ENCODE data around the gene SPATA18. TPM values are rescaled to one million over a fixed set of nuclear protein-coding genes. Genes with fewer than 3 reads are reported as not detected.

SPATA18 gene
- polyA plus RNA-seq, 1 donor from 2014 or later, result 0.09 TPM

GRCh38 chr4:52010986-52011385 lies 40.1 kb upstream of the SPATA18 start:
- no peak overlapping the region for H3K4me2 ChIP-seq (ENCODE audit: low read length)
- H2AFZ ChIP-seq (ENCODE audit: low read depth, low read length), result no peak overlapping the region
- H4K20me1 ChIP-seq (ENCODE audit: insufficient read depth), result no peaks in the 10 kb centered on the region
- H3K9me3 ChIP-seq (ENCODE audit: low read length), result no peaks in the 10 kb centered on the region
- no peaks in the 10 kb centered on the region for H3K27me3 ChIP-seq (ENCODE audit: insufficient read depth, low read depth, low read length)
- no peak overlapping the region for H3K4me3 ChIP-seq (ENCODE audit: low read length)
- no peaks in the 10 kb centered on the region for H3K79me2 ChIP-seq (replicated peaks; ENCODE audit: insufficient read depth, low read length)
- H3K36me3 ChIP-seq (ENCODE audit: insufficient read depth, low read length), result peaks cover 4% of the 10 kb centered on the region
- no peaks in the 10 kb centered on the region for H3K9me2 ChIP-seq (ENCODE audit: insufficient read depth, low read length)
- H3F3A ChIP-seq (ENCODE audit: insufficient read depth, low read length, poor library complexity, severe bottlenecking), result no peaks in the 10 kb centered on the region
- H3K9ac ChIP-seq (ENCODE audit: low read length), result no peak overlapping the region
- TF ChIP-seq, protein P1, sequence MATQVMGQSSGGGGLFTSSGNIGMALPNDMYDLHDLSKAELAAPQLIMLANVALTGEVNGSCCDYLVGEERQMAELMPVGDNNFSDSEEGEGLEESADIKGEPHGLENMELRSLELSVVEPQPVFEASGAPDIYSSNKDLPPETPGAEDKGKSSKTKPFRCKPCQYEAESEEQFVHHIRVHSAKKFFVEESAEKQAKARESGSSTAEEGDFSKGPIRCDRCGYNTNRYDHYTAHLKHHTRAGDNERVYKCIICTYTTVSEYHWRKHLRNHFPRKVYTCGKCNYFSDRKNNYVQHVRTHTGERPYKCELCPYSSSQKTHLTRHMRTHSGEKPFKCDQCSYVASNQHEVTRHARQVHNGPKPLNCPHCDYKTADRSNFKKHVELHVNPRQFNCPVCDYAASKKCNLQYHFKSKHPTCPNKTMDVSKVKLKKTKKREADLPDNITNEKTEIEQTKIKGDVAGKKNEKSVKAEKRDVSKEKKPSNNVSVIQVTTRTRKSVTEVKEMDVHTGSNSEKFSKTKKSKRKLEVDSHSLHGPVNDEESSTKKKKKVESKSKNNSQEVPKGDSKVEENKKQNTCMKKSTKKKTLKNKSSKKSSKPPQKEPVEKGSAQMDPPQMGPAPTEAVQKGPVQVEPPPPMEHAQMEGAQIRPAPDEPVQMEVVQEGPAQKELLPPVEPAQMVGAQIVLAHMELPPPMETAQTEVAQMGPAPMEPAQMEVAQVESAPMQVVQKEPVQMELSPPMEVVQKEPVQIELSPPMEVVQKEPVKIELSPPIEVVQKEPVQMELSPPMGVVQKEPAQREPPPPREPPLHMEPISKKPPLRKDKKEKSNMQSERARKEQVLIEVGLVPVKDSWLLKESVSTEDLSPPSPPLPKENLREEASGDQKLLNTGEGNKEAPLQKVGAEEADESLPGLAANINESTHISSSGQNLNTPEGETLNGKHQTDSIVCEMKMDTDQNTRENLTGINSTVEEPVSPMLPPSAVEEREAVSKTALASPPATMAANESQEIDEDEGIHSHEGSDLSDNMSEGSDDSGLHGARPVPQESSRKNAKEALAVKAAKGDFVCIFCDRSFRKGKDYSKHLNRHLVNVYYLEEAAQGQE (IDR thresholded peaks at IDR 0.05; ENCODE audit: borderline replicate concordance), result no peak
- no peak overlapping the region for H3K27ac ChIP-seq (ENCODE audit: low read length)

DNA sequence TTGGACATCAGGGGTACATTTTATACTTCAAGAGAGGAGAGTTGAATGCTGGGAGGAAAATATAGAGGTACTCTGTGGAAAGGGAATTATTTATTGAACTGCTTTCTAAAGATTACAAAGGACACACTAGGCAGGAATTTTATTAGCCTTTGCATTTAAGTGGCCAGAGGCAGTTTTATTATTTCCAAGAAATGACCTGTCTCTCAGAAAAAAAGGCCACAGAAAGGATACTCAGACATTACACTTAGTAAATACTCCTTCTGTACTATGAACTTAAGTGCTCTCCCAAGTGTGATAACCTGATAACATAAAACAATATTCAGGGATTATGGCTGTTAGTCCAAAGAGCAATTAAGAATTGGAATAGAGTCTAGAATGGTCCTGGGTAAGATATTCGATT lies 38.5 kb upstream of the SPATA18 start:
- Histone ChIP-seq H3K27ac (ENCODE audit: low read length) (no peak overlapping the region), H3K4me3 (ENCODE audit: low read length) (no peak overlapping the region), H3K4me2 (ENCODE audit: low read length) (no peak overlapping the region), H3K79me2 (replicated peaks; ENCODE audit: insufficient read depth, low read length) (no peaks in the 10 kb centered on the region), H3K9me3 (ENCODE audit: low read length) (no peaks in the 10 kb centered on the region), H3F3A (ENCODE audit: insufficient read depth, low read length, poor library complexity, severe bottlenecking) (no peaks in the 10 kb centered on the region), H3K9ac (ENCODE audit: low read length) (no peak overlapping the region), H3K9me2 (ENCODE audit: insufficient read depth, low read length) (no peaks in the 10 kb centered on the region), H3K36me3 (ENCODE audit: insufficient read depth, low read length) (peaks cover 4% of the 10 kb centered on the region), H4K20me1 (ENCODE audit: insufficient read depth) (no peaks in the 10 kb centered on the region), H3K27me3 (ENCODE audit: insufficient read depth, low read depth, low read length) (no peaks in the 10 kb centered on the region), H2AFZ (ENCODE audit: low read depth, low read length) (no peak overlapping the region)
- TF ChIP-seq, protein P2, sequence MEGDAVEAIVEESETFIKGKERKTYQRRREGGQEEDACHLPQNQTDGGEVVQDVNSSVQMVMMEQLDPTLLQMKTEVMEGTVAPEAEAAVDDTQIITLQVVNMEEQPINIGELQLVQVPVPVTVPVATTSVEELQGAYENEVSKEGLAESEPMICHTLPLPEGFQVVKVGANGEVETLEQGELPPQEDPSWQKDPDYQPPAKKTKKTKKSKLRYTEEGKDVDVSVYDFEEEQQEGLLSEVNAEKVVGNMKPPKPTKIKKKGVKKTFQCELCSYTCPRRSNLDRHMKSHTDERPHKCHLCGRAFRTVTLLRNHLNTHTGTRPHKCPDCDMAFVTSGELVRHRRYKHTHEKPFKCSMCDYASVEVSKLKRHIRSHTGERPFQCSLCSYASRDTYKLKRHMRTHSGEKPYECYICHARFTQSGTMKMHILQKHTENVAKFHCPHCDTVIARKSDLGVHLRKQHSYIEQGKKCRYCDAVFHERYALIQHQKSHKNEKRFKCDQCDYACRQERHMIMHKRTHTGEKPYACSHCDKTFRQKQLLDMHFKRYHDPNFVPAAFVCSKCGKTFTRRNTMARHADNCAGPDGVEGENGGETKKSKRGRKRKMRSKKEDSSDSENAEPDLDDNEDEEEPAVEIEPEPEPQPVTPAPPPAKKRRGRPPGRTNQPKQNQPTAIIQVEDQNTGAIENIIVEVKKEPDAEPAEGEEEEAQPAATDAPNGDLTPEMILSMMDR (IDR thresholded peaks at IDR 0.05; ENCODE audit: poor library complexity, severe bottlenecking), result no peak
- TF ChIP-seq RAD21 (conservative IDR thresholded peaks at IDR 0.05) (no peak), MXI1 (conservative IDR thresholded peaks at IDR 0.05; ENCODE audit: poor library complexity, severe bottlenecking) (no peak), EP300 (conservative IDR thresholded peaks at IDR 0.05; ENCODE audit: poor library complexity, severe bottlenecking) (no peak), EZH2 (IDR thresholded peaks at IDR 0.05; ENCODE audit: borderline replicate concordance, insufficient read depth, low read length, poor library complexity, severe bottlenecking) (no peak), POLR2AphosphoS5 (IDR thresholded peaks at IDR 0.05) (no peak), SMC3 (conservative IDR thresholded peaks at IDR 0.05; ENCODE audit: poor library complexity) (no peak), TAF1 (IDR thresholded peaks at IDR 0.05; ENCODE audit: low read depth) (no peak)
- TF ChIP-seq, protein P1 (IDR thresholded peaks at IDR 0.05; ENCODE audit: borderline replicate concordance), result no peak

All from neural cell (in vitro differentiated cells).